ENCODE data around the gene SNRNP48.
A peak's percentile ranks its signal among the peaks of the same experiment; 100 is the strongest.

The SNRNP48 gene

DNA sequence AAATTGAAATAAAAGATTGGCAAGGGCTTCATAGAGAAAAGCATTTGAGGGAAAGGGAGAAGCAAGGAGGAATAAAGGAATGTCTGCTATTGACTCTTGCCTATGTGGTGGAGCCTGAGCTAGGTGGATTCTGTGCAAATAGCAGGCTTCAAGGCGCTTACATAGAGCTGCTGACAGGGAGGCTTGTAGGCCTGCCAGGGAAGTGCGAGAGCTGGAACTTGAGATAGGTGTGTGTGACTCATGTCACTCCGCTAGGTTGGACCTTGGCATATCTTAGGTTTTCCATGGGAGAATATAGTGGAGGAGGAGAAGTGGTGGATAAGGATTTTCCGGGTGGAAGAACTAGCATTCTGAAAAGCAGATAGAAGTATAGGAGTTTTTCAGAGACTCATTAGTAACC lies 14.0 kb downstream of the SNRNP48 start:
- DNase-seq, result no peak

DNA sequence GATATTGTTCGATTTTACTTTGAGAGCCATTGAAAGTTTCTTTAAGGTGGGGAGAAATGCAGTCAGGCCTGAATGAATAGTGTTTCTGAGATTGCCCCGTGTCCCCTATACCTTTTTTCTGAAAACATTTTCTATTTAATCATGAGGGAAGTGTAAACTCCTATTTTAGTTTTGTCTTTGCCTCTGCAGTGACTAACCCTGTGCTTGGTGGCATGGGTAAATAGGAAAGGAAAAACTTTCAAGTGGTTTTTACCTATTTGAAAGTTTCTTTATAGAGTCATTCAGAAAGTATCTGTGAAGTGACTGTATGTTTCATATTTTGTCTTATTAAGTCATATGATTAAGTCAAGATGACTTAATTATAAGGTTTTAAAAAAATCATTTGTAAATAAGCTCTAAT lies 14.5 kb downstream of the SNRNP48 start:
- no peak for DNase-seq

DNA sequence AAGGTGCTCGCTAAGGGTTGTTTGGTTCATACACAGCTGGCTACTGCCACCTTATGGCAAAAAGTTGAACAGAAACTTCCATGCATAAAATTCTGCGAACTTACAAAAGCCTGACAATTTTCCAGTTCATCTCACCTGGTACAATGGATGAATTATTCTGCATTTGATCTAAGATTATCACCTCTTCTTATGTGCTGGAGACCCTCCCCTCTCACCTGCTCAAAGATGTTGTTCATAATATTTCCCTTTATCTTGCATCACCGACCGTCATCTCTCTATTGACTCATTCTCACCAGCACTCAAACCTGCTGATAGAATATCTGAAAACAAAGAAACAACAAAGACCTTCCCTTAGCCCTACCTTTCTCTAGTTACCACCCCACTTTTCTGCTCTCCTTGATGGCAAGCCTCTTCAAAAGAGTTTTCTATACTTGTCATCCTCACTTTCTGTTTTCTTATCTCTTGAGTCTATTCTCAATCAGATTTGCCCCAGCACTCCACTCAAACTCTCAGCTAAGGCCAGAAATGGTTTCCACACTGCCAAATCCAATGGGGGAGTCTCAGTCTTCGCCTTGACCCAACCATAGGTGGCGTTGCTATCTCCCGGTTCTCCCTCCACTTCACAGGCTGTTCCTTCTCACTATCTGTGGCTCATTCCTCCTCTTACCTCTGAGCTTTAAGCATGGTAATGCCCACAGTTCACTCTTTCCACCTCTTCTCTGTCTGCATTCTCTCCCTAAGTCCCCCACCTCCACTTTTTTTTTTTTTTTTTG lies 25.8 kb downstream of the SNRNP48 start:
- DNase-seq, result peak; percentile 34 to 69

DNA sequence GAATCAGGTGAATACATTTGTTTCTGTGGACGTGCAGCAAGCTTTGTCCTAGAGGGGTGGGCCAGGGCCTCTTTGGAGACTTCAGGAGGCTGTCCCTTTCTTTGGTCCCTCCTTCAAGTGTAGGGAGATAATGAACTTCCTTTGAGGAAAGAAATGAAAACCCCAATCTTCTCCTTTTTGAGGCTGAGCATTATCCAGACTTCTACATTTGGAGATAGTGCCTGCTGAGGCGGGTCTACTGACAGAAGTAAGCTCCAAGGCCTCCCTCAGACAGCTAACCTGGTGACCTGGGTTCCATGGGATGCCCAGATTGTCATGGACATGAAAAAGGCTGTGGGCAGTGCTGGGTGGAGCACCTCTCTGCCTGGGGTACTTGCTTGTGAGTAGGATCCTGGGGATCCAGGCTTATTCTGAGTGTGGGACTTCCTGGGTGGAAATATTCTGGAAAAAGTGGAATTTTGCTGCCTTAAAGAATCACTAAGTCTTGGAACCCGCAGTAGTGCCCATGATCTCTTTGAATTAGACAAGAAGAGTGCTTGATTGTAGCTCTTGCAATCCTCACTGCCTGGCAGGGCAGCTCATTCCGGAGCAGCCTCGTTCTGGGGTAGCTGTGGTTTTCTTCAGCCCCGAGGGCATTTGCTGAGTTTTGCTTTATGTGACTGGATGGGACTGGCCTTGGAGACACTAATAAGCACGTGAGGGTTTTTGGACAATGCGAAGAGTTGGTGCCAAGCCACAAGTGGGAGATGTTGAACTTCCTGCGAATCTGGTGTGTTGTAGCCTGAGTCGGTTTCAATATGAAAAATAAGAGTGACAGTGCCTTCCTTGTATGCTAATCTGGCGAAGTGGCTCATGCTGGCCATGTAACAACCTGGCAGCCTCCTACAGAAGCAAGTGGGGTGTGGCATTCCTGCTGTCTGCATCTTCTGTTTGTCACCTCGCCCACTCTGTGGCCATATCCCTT lies 28.1 kb downstream of the SNRNP48 start:
- peak; percentile 24 to 42 for DNase-seq

DNA sequence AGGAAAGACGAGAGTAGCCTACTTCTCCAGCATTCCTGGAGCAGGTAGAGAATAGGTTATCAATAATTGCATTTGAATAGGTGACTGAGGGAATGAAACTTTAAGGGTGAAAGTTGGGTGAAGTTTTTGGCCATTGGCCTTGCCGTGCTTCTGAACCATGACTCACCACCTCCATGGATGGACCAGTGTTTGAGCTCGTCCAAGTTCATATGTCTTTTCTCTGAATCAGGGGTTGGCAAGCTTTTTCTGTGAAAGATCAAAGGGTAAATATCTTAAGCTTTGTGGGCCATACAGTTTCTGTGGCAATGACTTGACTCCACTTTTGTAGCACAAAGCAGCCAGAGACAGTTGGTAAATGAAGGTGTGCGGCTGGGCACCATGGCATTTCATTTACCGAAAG lies 31.8 kb downstream of the SNRNP48 start:
- no peak for DNase-seq

DNA sequence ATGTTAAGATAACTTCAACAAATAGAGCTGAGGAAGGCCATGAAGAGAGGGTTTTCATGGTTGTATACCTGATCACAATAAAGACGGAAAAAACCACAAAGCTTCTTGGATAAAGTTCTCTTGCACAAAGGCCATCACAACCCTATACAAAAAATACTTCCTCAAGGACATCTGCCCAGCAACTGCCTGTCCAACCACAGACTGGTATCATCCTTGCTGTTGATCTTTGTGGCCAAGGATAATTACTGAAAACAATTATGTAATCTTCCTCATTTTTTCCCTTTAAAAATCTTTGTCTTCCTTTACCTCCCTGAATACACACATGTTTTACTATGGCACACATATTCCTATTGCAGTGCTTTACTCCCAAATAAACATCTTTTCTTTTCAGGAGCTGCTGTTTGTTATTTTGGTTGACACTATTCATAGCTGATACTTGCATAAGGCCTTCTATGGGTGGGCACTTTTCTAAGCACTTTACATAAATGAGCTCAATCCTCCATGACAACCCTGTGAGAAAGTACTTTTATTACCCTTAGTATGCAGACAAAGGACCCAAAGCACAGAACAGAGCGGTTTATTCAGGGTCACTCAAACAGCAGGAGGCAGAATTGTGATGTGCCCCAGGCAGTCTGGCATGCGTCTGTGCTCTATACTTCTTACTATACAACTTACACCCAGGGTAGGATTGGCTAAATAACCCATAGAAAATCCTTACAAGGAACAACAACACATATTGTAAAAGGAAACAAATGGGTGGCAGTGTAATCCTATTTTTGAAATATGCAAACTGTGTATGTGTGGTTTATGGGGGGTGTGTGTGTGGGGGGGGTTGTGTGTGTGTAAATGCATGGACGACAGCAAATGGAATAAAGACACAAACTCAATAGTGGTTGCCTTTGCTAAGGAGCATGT lies 35.1 kb downstream of the SNRNP48 start:
- DNase-seq, result peak; percentile 15 to 19

DNA sequence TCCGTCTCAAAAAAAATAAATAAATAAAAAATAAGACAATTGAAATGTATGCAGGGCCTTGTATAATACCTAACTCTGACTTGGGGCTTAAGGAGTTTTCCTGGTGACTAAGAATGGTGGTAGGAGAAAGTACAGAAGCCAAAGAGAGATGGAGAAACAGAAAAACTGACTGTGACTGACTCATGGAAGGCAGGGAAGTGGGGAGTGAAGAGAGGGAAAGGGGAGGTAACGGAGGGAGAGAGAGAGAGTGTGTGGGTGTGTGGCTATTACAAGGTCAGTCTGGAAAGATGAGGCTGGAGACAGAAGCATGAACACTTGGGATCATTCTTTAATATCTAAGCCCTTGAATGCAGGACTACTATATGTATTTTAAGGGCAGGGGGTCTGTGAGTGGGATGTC lies 38.5 kb downstream of the SNRNP48 start:
- no peak for DNase-seq

DNA sequence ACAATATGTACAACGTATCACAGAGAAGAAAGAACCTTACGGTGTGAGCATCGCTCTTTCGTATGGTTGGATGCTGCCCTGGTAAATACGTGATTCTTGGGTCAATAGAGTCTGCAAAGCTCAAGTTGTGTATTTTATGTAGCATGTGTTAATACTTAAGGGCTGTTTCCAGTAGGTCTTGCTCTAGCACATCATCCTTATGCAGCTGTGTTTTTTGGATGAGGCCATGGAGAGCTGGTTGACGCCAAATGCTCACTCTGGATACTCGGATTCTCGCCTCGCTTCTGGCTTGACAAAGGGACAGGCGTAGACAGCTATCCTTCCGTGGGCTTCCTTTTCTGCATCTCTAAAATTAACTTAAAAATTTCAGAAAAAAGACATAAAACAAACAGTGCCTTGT lies 38.9 kb downstream of the SNRNP48 start:
- no peak for DNase-seq

DNA sequence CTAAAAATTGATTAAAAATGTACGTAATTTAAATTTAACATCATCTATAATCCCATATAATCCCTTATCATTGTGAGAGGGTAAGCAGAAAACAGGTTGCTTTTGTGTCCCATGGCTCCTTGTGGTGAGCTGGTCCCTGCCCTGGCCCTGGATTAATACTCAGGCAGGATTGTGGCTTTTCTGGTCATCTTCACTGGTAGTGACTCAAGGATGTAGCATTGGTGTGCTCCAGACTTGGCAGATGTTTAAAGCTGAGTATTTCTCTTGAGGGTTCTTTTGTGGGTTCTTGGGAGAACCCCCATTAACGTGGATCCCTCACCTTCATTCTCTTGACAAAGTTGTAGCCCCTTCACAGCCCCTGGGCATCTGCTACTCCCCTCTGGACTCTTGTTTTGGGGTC lies 39.3 kb downstream of the SNRNP48 start:
- no peak for DNase-seq

DNA sequence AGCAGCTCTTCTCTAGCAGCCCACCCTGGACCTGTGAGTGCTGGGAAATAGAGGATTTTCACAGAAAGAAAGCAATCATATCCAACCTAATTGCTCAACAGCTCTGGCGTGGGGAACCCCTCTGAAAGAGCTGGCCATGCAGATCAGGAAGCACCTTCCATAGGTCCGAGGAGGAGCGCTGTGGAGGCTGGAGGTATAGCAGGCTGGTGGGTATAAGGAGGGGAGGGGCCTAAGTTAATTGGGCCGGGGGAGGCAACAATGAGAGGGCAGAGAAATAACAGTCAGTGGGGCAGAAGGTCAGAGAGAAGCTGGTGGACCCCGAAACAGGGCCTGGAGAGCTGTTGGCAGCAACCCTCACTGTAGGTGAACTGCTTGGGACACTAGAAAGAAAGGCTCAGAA lies 40.8 kb downstream of the SNRNP48 start:
- no peak for DNase-seq

DNA sequence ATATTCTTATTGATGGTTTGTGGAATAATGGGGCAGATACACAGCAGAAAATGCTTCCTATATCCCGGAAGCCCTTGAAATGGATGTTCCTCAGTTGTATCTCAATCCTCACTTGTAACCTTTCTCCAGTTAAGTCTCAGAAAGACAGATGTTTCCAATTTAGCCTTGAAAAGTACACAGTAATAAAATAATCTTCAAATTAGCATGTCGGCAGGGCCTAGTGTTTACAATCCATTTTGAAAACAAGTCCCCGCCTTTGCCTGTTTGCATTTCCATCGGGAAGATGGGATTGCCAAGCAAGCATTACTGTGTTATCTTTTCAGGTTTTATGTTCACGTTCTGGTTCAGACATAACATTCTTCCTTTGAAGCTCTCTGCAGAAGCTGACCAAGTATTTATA lies 41.5 kb downstream of the SNRNP48 start:
- peak; percentile 43 to 45 for DNase-seq

DNA sequence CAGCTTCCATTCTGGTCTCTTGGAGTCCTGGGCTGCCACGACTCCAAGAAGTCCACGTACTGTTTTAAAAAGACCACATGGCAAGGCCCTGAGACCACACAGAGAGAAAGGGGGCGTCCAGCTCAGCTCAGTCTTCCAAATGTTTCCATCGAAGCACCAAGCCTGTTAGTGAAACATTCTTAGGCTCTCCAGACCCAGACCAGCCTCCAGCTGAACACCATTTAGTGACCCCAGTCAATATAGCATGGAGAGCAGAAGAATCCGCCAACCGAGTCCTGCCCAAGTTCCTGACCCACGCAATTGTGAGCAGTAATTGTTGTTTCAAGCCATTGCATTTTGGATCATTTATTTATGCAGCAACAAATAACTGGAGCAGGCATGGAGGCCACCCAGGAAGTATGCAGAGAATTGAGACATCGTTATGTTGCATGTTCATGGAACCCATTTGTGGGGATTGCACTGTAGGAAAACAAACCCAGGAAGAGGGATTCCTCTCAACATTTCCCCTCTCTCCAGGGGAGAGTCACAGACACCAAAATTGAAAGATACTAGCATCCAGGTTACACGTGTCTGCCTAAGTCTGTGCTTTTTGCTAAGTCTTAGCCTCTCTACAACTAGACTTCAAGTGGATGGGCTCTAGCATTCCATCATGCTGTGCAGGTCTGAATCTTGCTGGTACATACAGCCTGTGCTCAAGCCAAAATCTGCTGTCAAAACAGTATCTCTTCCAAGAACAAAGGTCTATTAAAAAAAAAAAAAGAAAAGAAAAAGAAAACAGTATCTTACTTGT lies 42.7 kb downstream of the SNRNP48 start:
- DNase-seq, result no peak

DNA sequence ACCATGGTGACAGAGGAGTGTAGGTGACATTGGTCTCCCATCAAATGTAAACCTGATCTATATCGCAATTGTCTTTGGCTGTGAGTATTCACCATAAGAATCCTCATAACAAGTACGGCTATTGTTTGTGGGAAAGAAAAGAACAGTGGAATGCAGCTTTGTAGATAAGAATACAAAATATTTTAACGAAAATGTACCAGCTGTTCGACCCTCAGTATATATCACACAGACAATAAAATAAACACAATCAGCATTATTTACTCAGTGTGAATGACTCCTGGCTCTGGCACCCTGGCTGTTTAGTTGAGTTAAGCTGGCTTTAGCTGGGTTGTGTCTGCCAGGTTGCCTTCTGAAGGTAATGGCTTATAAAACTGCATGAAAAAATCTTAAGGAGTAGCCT lies 43.4 kb downstream of the SNRNP48 start:
- no peak for DNase-seq

DNA sequence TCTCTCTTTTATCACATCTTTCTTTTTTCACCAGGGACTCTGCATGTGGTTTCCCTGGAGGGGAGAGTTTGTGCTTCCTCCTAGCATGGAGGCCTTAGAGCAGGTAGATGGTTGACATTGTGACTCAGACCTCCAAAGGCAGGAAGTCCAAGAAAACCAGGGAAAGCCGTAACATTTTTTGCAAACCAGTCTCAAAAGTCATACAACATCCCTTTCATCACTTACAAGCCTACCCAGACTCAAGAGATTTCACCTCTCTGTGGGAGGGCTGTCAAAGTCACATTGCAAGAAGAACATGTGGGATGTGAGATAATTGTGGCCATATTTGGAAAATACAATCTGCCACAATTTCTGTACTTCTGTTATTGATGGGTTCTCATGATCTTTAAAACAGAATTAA lies 46.2 kb downstream of the SNRNP48 start:
- no peak for DNase-seq

DNA sequence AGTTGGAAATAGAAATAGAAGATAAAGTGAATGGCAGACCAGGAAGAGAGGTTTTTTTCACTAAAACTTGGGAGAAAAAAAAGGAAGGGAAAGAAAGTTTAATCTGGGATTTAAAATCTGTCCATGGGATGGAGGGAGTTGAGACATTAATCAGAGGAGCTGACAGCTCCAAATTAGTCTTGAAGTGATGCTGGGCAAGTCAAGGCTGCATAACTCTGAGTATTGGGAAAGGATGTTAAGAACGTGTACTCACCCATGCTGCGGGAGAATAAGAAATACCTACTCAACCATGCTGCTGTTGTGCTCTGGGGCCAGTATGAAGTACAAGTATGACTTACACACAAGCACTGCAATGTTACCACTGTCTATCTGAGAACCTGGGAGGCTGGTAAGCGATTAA lies 47.5 kb downstream of the SNRNP48 start:
- no peak for DNase-seq

DNA sequence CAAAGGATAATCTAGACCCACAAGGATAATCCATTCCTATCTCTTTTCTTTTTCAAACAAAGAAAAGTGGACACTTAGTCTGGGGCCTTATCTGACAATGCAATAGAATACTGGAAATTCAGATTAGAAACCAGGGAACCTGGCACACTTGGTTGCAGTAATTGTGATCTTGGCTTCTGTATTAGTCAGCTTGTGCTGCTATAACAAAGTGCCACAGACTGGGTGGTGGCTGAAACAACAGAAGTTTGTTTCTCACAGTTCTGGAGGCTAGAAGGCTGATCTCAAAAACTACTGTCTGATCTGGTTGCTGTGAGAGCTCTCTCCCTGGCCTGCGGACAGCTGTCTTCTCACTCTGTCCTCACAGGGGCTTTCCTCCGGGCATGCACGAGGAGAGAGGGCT lies 49.4 kb downstream of the SNRNP48 start:
- no peak for DNase-seq

DNA sequence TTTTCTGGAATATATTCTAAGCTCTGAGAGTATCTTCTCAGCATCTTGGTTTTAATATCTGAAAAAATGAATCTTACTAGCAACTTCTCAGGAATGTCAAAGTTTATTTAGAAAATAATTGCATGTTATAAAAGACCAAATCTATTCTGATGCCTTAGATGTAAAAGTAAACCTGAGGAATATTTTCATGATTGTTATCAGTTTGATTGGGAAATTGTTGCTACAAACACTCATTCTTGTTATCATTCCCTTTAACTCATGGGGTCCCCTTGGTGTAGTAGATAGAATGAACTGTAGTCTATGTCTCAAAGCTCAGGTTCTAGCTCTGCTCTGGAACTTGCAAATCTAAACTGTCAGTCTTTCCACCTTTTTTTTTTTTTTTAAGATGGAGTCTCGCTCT lies 50.0 kb downstream of the SNRNP48 start:
- DNase-seq, result no peak

DNA sequence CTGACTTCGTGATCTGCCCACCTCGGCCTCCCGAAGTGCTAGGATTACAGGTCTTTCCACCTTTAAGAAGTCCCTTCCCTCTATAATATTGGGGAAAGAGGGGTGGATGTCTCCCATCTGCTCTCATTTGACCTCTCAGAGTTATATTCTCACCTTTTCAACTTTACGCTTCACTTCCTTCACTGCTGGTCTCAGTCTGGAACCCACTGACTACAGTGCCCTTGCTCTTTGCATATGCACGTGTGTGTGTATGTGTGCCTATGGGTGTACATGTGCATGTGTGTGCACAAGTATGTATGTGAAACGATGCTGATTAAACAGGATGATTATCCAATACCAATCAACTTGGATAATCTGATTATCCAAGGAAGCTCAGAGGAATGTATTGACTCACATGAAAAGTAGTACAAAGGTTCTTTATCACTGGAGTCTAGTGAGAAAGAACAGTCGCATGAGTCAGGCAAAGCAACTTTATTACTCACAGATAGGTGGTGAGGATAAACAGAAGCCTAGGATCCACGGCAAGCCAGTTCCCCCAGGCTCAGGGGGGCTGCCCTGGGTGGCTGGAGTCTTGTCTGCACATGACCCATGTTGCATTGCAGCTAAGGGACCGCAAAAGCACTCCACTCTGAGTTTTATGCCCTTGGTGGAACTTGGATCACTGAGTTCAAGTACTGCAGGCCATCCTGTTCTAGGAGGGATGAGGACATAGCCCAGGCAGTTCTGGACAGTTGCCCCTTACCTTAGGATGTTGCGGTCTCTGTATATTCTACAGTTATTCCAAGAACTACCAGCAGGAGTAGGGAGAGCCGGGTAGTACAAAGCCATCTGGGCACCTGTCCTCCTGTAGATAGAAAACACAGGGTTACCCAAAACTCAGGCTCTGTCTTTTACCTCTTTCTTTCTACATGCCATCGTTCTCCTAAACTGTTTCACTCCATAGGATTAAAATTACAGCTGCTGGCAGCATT lies 50.9 kb downstream of the SNRNP48 start:
- no peak for DNase-seq

DNA sequence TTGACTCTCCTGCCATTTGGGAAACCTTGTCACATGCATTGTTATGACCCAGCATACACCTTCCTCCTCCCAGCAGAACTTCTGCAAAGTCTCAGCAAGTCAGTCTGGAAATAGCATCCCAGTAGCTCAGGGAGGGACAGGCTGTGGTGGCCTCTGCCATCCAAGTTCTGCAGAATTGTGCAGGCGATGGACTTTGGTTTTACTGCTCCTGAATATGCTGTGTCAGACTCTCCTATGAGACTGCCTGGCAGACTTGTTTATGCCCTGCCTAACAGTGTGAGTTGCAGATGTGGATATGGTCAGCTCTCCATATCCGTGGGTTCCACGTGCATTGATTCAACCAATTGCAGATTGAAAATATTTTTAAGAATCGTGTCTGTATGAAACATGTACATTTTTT lies 52.8 kb downstream of the SNRNP48 start:
- DNase-seq, result no peak

DNA sequence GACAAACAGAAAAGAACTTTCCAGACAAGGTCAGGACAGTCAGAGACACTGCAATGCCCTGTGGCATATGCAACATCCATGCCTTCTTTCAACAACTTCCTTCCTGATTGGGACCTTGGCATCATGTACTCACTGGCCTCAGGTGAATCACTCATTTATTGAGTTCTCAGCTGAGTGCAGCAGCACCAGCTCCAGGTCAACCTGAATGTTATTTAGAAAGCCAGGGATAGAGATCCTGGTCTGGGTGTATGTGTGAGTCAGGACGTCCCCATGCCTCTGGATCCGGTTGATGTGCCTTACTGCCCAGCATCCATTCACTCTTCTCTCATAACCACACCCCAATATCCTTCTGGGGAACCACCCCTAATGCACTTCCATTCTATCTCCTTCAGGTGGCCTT lies 54.4 kb downstream of the SNRNP48 start:
- DNase-seq, result no peak

DNA sequence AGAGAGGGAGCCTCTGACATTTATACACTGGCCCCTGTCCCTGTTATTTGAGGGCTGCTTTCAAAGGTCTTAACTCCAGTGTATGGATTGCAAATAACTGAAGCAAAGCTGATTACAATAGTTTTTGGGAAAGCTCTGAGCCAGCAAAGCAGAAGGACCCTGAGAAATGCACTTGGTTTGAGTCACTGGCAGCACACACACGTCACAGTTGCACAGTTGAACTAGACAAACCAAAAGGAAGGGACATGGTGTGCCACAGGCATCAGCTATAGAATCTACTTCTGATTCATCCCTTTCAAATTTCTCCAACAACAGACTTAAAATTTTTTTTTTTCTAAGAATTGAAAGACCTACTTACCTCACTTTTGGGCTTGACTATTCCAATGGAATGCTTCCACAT lies 56.4 kb downstream of the SNRNP48 start:
- no peak for DNase-seq

Data from NCI-H526 (cell line).